ENCODE results near the gene PLIN1. TPM values are rescaled to one million over a fixed set of nuclear protein-coding genes. Genes with fewer than 3 reads are reported as not detected.

PLIN1 gene
- total and polyA plus RNA-seq, 7 donors: 0.79 to 8.3 (median 4.4) TPM

- Histone ChIP-seq H3K27me3 (ENCODE audit: insufficient read depth in 3 of 3, low read length in 2 of 3) (no peaks in the 10 kb centered on the region), H3K9me3 (no peaks in the 10 kb centered on the region), H3K27ac (no peak overlapping the region), H3K4me1 (peaks cover 5% of the 10 kb centered on the region), H3K36me3 (ENCODE audit: insufficient read depth in 1 of 2, low read depth in 1 of 2) (no peaks in the 10 kb centered on the region), H3K4me3 (no peak overlapping the region)
- ATAC-seq (no peak), DNase-seq (no peak)
- TF ChIP-seq, protein P1, sequence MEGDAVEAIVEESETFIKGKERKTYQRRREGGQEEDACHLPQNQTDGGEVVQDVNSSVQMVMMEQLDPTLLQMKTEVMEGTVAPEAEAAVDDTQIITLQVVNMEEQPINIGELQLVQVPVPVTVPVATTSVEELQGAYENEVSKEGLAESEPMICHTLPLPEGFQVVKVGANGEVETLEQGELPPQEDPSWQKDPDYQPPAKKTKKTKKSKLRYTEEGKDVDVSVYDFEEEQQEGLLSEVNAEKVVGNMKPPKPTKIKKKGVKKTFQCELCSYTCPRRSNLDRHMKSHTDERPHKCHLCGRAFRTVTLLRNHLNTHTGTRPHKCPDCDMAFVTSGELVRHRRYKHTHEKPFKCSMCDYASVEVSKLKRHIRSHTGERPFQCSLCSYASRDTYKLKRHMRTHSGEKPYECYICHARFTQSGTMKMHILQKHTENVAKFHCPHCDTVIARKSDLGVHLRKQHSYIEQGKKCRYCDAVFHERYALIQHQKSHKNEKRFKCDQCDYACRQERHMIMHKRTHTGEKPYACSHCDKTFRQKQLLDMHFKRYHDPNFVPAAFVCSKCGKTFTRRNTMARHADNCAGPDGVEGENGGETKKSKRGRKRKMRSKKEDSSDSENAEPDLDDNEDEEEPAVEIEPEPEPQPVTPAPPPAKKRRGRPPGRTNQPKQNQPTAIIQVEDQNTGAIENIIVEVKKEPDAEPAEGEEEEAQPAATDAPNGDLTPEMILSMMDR (IDR thresholded peaks at IDR 0.05): no peak
- 92 to 93% (median 92%) methylated on average over 15 of the region's 15 CpGs for WGBS, 3 donors
- intact Hi-C loops (cut with DNase I): no loop called here
These were observed 9.2 kb downstream of the PLIN1 start for GRCh38 chr15:89669941-89670340.

GRCh38 chr15:89669309-89669865, 9.8 kb downstream of the PLIN1 start:
- intact Hi-C loops (cut with DNase I): no loop called here

DNA sequence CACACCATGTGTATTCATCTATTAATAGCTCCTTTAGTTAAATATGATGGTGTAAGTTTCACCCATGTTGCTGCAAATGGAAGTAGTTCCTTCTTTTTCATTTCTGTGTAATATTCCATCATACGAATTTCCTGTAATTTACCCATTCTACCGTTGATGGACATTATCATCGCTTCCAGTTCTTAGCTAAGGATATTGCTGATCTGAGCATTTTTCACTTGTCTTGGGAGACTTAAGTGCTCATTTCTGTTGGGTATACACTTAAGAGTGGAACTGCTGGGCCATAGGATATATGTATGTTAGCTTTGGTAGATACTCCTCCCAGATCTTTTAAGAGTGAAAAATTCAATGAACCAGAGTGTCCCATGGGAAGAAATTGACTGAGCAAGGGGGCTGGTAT, 11.0 kb downstream of the PLIN1 start:
- ATAC-seq (no peak), DNase-seq (no peak)
- intact Hi-C loops (cut with DNase I): no loop called here
- TF ChIP-seq, protein P1 (IDR thresholded peaks at IDR 0.05): no peak
- Histone ChIP-seq H3K27ac (no peak overlapping the region), H3K9me3 (no peaks in the 10 kb centered on the region), H3K27me3 (ENCODE audit: insufficient read depth in 3 of 3, low read length in 2 of 3) (no peaks in the 10 kb centered on the region), H3K4me3 (no peak overlapping the region), H3K36me3 (ENCODE audit: insufficient read depth in 1 of 2, low read depth in 1 of 2) (no peaks in the 10 kb centered on the region), H3K4me1 (peaks cover 7% of the 10 kb centered on the region)
- 91 to 95% (median 93%) methylated on average over 3 of the region's 3 CpGs for WGBS, 3 donors

More at GRCh38 chr15:89669309-89669865, 9.8 kb downstream of the PLIN1 start:
- ATAC-seq (no peak), DNase-seq (no peak)
- Histone ChIP-seq H3K27ac (no peak overlapping the region), H3K4me3 (no peak overlapping the region), H3K27me3 (ENCODE audit: insufficient read depth in 3 of 3, low read length in 2 of 3) (no peaks in the 10 kb centered on the region), H3K4me1 (peaks cover 7% of the 10 kb centered on the region), H3K9me3 (no peaks in the 10 kb centered on the region), H3K36me3 (ENCODE audit: insufficient read depth in 1 of 2, low read depth in 1 of 2) (no peaks in the 10 kb centered on the region)
- TF ChIP-seq, protein P1 (IDR thresholded peaks at IDR 0.05): no peak
- WGBS, 3 donors: 72 to 86% (median 86%) methylated on average over 8 to 9 of the region's 9 CpGs

GRCh38 chr15:89667706-89667960, 11.5 kb downstream of the PLIN1 start:
- H3K27ac ChIP-seq: no peak overlapping the region
- intact Hi-C loops (cut with DNase I): no loop called here
- no peak overlapping the region for H3K4me3 ChIP-seq
- TF ChIP-seq, protein P1 (IDR thresholded peaks at IDR 0.05): no peak
- peaks cover 12% of the 10 kb centered on the region for H3K4me1 ChIP-seq
- no peaks in the 10 kb centered on the region for H3K27me3 ChIP-seq (ENCODE audit: insufficient read depth in 3 of 3, low read length in 2 of 3)
- H3K9me3 ChIP-seq: no peaks in the 10 kb centered on the region
- ATAC-seq: no peak
- H3K36me3 ChIP-seq (ENCODE audit: insufficient read depth in 1 of 2, low read depth in 1 of 2): no peaks in the 10 kb centered on the region
- DNase-seq: no peak
- 90 to 95% (median 95%) methylated on average over 7 of the region's 7 CpGs for whole genome bisulfite sequencing, 3 donors

Measured in psoas muscle (tissue), 8 donors.